WTC11 (cell line): Measurements from ENCODE around the gene ATP5PF. TPM values are rescaled to one million over a fixed set of nuclear protein-coding genes. Genes with fewer than 3 reads are reported as not detected.

Experiments used
- total RNA-seq: library from RNA; stranded (reverse); gene quantifications from 3 replicates; pipeline ENCODE4 v1.2.3, GENCODE V29; 2021

ATP5PF gene
- total RNA-seq, 1 experiment from 2014 or later, result 129 TPM

Other genes with a start within 250 kb of the ATP5PF start
- 34.7 to 39.2 TPM (median 37.2 TPM) in 3 replicates for gene MRPL39, start 127.4 kb downstream of the ATP5PF start, total RNA-seq
- 4.8 to 6.6 TPM (median 6.4 TPM) in 3 replicates for gene JAM2, start 95.6 kb downstream of the ATP5PF start, total RNA-seq
- gene GABPA, start 68 bp upstream of the ATP5PF start, total RNA-seq, result 19.9 to 24.8 TPM (median 21.4 TPM) in 3 replicates